ENCODE data around the gene HCRTR1.

GRCh38 chr1:31673433-31673832 lies 55.9 kb downstream of the HCRTR1 start:
- TF ChIP-seq, protein P1, sequence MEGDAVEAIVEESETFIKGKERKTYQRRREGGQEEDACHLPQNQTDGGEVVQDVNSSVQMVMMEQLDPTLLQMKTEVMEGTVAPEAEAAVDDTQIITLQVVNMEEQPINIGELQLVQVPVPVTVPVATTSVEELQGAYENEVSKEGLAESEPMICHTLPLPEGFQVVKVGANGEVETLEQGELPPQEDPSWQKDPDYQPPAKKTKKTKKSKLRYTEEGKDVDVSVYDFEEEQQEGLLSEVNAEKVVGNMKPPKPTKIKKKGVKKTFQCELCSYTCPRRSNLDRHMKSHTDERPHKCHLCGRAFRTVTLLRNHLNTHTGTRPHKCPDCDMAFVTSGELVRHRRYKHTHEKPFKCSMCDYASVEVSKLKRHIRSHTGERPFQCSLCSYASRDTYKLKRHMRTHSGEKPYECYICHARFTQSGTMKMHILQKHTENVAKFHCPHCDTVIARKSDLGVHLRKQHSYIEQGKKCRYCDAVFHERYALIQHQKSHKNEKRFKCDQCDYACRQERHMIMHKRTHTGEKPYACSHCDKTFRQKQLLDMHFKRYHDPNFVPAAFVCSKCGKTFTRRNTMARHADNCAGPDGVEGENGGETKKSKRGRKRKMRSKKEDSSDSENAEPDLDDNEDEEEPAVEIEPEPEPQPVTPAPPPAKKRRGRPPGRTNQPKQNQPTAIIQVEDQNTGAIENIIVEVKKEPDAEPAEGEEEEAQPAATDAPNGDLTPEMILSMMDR (IDR thresholded peaks at IDR 0.05) = no peak
- TF ChIP-seq POLR2A (IDR thresholded peaks at IDR 0.05) = no peak
